ENCODE data around the gene EPHA4. TPM values are rescaled to one million over a fixed set of nuclear protein-coding genes. Genes with fewer than 3 reads are reported as not detected.

EPHA4 gene
- total RNA-seq, 2 donors from 2014 or later: 0.73 to 5.2 TPM

GRCh38 chr2:221558107-221558506 lies 14.0 kb downstream of the EPHA4 start:
- H3K36me3 Mint-ChIP-seq: peaks cover 0 to 3% of the 10 kb centered on the region in 2 donors
- DNase-seq (ENCODE audit: low spot score in 2 of 2): no peak
- no peak overlapping the region for H3K27ac Mint-ChIP-seq
- no peaks in the 10 kb centered on the region for H3K9me3 Mint-ChIP-seq
- ATAC-seq: no peak

DNA sequence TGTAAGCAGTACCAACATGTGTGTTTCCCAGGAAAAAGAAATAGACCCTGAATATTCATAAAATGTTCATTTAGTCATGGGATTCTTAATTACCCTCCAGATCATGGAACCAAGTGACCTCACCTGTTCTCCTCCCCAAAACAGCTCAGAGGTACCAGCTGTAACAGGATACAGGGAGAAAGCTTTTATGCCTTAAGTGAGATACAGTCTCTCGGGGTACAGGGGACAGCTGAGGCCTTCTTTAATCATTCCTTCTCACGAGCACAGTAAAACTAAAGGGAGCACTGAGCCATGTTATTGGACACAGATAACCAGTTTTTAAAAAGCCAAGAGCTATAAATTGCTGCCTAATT lies 16.6 kb downstream of the EPHA4 start:
- Mint-ChIP-seq H3K9me3 (no peaks in the 10 kb centered on the region), H3K27ac (peak overlapping the region in 1 of 2 donors; percentile 60), H3K36me3 (no peaks in the 10 kb centered on the region)
- ATAC-seq (peak; percentile 43 to 48), DNase-seq (ENCODE audit: low spot score in 2 of 2) (no peak)

GRCh38 chr2:221554769-221555493 lies 17.2 kb downstream of the EPHA4 start:
- Mint-ChIP-seq H3K27ac (peak overlapping the region in 1 of 2 donors; percentile 60), H3K36me3 (no peaks in the 10 kb centered on the region), H3K9me3 (no peaks in the 10 kb centered on the region)
- ATAC-seq (peak; percentile 46 to 75), DNase-seq (ENCODE audit: low spot score in 2 of 2) (no peak)

GRCh38 chr2:221553333-221553732 lies 18.8 kb downstream of the EPHA4 start:
- no peak for ATAC-seq
- DNase-seq (ENCODE audit: low spot score in 2 of 2): no peak
- Mint-ChIP-seq H3K36me3 (peaks cover 0 to 2% of the 10 kb centered on the region in 2 donors), H3K9me3 (no peaks in the 10 kb centered on the region), H3K27ac (no peak overlapping the region)

DNA sequence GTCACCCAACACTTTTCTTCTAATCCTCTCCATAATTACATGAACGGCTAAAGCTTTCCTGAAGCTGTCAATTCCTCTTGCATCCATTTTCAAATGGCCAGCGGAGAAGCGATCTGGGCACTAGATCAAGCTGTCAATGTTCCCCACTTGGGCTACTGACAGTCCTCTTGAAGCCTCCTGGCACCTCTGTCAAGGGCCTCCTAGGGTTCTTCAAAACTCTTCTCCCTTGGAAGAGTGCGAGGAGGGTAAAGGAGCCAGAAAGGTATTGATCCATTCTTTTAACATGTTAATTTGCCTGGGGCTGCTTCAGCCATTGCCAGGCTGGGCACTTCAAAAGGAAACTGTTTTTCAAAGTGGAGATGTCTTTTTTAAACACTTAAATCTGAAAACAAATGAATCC lies 19.8 kb downstream of the EPHA4 start:
- Mint-ChIP-seq H3K27ac (peak overlapping the region in 1 of 2 donors; percentile 26), H3K9me3 (no peaks in the 10 kb centered on the region), H3K36me3 (peaks cover 5 to 10% of the 10 kb centered on the region in 2 donors)
- DNase-seq (ENCODE audit: low spot score in 2 of 2) (no peak), ATAC-seq (no peak)

GRCh38 chr2:221551864-221552263 lies 20.2 kb downstream of the EPHA4 start:
- Mint-ChIP-seq H3K27ac (no peak overlapping the region), H3K36me3 (peaks cover 5 to 10% of the 10 kb centered on the region in 2 donors), H3K9me3 (no peaks in the 10 kb centered on the region)
- DNase-seq (ENCODE audit: low spot score in 2 of 2) (no peak), ATAC-seq (no peak)

- DNase-seq (ENCODE audit: low spot score in 2 of 2) (no peak), ATAC-seq (peak in 1 of 2 donors; percentile 61)
- Mint-ChIP-seq H3K27ac (no peak overlapping the region), H3K36me3 (peaks cover 5 to 10% of the 10 kb centered on the region in 2 donors), H3K9me3 (no peaks in the 10 kb centered on the region)
These were observed 23.0 kb downstream of the EPHA4 start for GRCh38 chr2:221549143-221549542.

GRCh38 chr2:221546505-221547225 lies 25.4 kb downstream of the EPHA4 start:
- H3K9me3 Mint-ChIP-seq: no peaks in the 10 kb centered on the region
- H3K36me3 Mint-ChIP-seq: peaks cover 5 to 10% of the 10 kb centered on the region in 2 donors
- peak; percentile 45 to 59 for ATAC-seq
- no peak overlapping the region for H3K27ac Mint-ChIP-seq
- DNase-seq (ENCODE audit: low spot score in 2 of 2): no peak

GRCh38 chr2:221541131-221541735 lies 30.9 kb downstream of the EPHA4 start:
- Mint-ChIP-seq H3K27ac (no peak overlapping the region), H3K36me3 (no peaks in the 10 kb centered on the region), H3K9me3 (no peaks in the 10 kb centered on the region)
- DNase-seq (ENCODE audit: low spot score in 2 of 2) (no peak), ATAC-seq (no peak)

- Mint-ChIP-seq H3K9me3 (no peaks in the 10 kb centered on the region), H3K36me3 (no peaks in the 10 kb centered on the region), H3K27ac (no peak overlapping the region)
- ATAC-seq: no peak
- DNase-seq (ENCODE audit: low spot score in 2 of 2): no peak
These were observed 32.9 kb downstream of the EPHA4 start for GRCh38 chr2:221539246-221539645.

DNA sequence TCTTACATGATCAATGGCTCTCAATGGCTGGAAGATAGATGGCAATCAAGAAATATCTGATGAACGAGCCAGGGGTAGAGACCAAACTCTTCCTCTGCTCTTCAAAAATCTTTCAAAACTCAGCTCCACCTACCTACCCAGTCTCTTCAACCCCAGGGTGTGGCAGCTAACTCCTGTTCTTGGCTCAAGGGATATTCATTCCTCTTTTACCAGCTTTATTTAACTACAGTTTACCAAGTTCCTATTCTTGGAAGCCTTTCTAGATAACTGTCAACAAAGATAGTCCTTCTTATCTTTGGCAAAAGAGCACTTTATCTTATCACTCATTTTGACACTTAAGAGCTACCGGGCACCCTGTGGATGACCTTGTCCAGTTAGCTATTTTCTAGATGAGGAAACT lies 36.3 kb downstream of the EPHA4 start:
- DNase-seq (ENCODE audit: low spot score in 2 of 2): no peak
- no peak overlapping the region for H3K27ac Mint-ChIP-seq
- no peaks in the 10 kb centered on the region for H3K36me3 Mint-ChIP-seq

DNA sequence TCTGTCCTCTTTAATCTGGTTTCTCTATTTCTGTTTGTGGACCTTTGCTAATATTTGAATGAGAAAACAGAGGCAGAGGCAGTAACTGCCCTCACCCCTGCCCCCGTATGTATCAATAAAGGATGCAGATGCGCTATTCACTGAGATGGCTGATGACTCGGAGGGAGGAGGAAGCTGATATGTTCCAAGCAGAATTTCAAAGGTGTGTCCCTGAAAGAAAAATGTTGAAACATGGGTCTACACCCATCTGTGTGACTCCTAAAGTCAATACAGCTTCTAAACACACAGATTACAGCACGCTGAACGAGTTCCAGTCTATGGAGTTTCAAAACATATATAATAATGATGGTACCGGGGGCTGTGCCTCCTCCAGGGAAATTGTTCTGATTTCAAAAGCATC lies 38.8 kb downstream of the EPHA4 start:
- no peak for DNase-seq (ENCODE audit: low spot score in 2 of 2)
- Mint-ChIP-seq H3K9me3 (peaks cover 0 to 4% of the 10 kb centered on the region in 2 donors), H3K27ac (no peak overlapping the region), H3K36me3 (peaks cover 0 to 7% of the 10 kb centered on the region in 2 donors)
- ATAC-seq: no peak

More for the DNA sequence above, 36.3 kb downstream of the EPHA4 start:
- no peak for ATAC-seq
- no peaks in the 10 kb centered on the region for H3K9me3 Mint-ChIP-seq

DNA sequence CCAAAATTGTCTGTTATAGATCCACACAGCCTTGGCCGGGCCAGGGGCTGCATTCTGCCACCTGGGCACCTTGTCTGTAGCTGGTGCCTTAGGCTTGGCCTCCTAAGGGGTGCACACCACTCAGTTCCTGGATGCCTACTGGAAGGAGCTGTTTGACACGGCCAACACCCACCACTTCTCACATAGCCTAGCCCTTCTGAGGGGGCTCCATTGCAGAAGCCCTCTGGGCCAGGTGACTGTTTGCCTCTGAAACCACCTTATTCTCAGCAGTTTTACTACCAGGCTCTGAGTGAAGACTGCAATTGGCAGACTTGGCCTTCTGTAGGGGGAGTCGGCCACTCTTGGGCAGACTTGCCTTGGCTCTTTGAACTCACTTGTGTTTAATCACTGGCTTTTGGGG lies 39.5 kb downstream of the EPHA4 start:
- DNase-seq (ENCODE audit: low spot score in 2 of 2) (no peak), ATAC-seq (no peak)
- peaks cover 0 to 4% of the 10 kb centered on the region in 2 donors for H3K9me3 Mint-ChIP-seq
- no peak overlapping the region for H3K27ac Mint-ChIP-seq
- H3K36me3 Mint-ChIP-seq: peaks cover 0 to 7% of the 10 kb centered on the region in 2 donors

GRCh38 chr2:221530653-221531037 lies 41.5 kb downstream of the EPHA4 start:
- ATAC-seq: no peak
- H3K9me3 Mint-ChIP-seq: peaks cover 0 to 4% of the 10 kb centered on the region in 2 donors
- H3K27ac Mint-ChIP-seq: peak overlapping the region in 1 of 2 donors; percentile 76
- DNase-seq (ENCODE audit: low spot score in 2 of 2): no peak
- peaks cover 0 to 7% of the 10 kb centered on the region in 2 donors for H3K36me3 Mint-ChIP-seq

DNA sequence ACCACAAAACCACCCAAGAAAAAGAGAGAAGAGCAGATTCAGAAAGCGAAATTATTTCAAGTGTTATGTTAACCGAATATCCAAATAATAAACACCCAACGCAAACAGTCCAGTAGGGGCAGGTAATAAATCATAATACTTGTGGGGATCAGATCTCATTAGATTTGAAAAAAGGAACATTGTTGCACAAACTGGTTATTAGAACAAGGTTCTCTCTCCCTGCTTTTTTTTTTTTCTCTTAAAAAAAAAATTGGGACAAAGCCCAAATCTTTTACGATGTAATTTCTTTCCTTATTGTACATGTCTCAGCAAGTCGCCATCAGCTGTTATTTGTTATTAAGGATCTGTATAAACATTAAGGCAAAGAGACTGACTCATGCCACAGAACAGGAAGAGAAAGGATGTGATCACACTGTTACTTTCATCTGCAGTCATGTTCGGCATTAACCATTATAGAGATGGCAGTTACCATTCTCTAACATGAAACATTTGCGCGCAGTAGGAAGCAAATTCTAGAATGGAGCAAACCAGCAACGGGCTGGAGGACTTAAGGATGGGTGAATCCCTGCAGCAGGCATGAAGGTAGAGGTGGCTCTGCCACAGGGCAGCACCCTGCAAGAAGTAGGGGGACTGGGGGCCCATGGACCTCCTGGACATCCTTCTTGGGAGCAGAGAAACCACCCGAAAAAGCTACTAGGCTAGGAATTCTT lies 42.0 kb downstream of the EPHA4 start:
- ATAC-seq (peak; percentile 64 to 74), DNase-seq (ENCODE audit: low spot score in 2 of 2) (no peak)
- H3K36me3 Mint-ChIP-seq: peaks cover 0 to 7% of the 10 kb centered on the region in 2 donors
- H3K27ac Mint-ChIP-seq: peak overlapping the region; percentile 76 to 88
- peaks cover 0 to 4% of the 10 kb centered on the region in 2 donors for H3K9me3 Mint-ChIP-seq

DNA sequence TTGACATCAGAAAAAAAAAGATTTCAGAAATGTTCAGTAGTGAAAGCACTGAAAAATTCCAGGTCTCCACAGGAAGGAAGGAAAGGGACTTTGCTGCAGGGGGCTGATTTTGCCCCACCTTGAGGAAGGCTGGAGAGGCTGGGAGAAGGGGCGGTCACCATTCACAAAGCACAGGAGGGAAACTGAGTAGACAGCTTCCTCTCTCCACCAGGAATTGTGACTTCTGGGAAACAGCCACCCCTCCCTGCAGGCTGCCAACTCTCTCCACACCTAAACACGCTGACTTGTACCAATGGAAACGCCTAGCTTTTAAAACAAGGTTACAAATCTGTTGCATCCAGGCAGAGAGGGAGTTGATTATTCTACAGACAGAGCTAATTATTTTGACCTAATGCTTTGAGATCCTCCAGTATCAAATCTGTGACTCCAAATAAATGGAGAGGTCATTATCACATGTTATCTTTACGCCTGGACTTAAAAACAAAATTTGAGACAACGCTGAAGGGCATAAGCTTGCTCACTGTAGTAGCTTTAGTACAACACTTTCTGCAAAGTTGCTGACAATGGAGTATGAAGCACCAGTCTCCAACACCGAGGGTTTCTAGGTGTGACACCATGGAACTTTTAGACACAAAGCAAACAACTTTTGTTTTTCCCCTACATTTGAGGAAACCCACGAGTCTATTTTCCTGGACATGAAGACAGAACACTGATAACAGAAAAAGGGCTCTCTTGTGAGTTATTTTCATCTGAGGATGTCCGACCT lies 42.7 kb downstream of the EPHA4 start:
- DNase-seq (ENCODE audit: low spot score in 2 of 2) (no peak), ATAC-seq (peak; percentile 29 to 38)
- Mint-ChIP-seq H3K9me3 (peaks cover 0 to 4% of the 10 kb centered on the region in 2 donors), H3K36me3 (peaks cover 0 to 7% of the 10 kb centered on the region in 2 donors), H3K27ac (peak overlapping the region; percentile 76 to 88)

Measured in activated naive CD4-positive, alpha-beta T cell treated with anti-CD3 and anti-CD28 coated beads, Interleukin-2, amount 50 U/mL, for 72 hours (primary cell).